GM21576 (cell line): ENCODE results near the gene PEX26.

Source experiments
- ATAC-seq: cut with Tn5 transposase; IDR thresholded peaks from one replicate; pipeline ENCODE4 v1.9.1; 2021; ENCODE audit warnings: mild to moderate bottlenecking, moderate library complexity; ENCODE audit not compliant: unreplicated experiment

Gene PEX26

DNA sequence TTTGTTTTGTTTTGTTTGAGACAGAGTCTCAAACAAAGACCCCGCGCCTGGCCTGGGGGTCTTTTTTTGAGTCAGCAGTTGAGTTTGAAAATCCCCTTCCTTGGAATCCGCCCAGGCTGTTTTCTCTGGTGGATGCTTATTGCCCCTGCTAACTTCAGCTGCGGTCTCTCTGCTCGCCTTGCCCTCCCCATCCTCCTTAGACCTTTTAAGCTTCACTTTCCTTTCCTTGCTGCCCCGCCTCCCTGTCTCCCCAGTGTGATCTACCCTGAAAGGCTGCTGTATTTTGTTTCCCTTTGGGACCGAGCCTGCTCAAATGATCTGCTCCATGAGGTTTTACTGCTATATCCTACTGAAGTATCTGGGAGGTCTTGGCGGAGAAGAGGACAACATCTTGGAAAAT, 74.7 kb downstream of the PEX26 start:
- ATAC-seq = no peak

- no peak for ATAC-seq
These were observed 77.1 kb downstream of the PEX26 start for GRCh38 chr22:18154821-18155390.
